Suppressor macrophage (primary cell): ENCODE results near the gene COA5.
"Not testable (repeated sequence)": the region's sequence is repeated elsewhere in the genome, so short reads cannot be mapped to it uniquely, and the experiment has no call there.

Experiments used
- DNase-seq, 4 experiments: peaks; one replicate each; pipeline ENCODE4 v3.0.0-alpha.2; 2020 to 2022

Gene COA5

DNA sequence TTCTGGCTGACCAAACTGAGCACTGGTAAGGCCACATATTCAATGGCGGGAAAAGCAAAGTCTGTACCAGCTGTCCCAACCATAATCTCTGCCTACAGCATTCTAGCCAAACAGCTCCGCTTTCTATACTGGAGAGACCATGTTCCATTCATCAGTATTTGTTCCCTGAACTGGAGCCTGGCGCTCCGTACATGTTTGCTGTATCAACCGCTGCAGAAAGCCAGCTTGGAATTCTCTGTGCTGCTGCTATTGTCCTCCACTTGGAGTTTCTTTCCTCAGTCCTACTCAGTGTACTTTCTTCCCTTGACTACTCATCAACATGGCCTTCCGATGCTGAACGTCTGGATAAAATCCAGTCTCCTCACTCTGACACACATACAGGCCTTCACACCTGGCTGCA is 1.9 kb downstream of the COA5 start:
- no peak for DNase-seq

DNA sequence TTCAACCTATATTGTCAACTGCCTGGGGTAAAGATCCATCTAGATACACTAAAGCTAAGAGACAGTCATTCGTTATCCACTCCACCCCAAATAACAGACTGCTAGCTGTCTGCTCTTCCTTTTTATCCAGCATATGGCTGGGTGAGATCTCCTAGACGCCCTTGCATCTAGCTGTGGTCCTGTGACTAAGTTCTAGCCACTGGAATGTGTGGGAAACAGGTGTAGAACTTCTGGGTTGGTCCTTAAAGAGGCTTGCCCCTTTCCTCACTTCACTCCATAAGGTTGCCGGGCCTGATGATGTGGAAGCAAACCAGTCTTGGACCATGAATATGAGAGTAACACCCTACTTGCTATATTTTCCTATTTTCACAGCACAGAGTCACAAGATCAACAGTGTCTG is 3.2 kb downstream of the COA5 start:
- no peak for DNase-seq

DNA sequence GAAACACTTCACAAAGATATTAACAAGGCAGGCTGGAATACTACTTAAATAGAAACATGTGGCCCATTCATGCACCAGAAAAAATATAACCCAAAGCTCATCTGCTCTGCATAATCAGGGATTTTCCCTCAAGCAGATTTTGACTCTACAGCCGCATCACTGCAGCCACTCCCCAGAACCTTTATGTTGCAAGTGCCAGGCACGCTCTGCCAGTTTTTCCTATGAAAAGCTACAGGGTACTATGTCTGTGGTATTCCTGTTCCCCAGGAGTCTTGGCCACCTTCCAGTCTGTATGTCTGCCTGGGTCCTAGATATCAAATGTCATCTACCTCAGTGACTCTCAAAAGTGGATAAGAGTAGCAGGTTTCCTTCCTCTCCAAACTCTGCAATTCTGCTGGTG is 3.8 kb downstream of the COA5 start:
- no peak for DNase-seq

DNA sequence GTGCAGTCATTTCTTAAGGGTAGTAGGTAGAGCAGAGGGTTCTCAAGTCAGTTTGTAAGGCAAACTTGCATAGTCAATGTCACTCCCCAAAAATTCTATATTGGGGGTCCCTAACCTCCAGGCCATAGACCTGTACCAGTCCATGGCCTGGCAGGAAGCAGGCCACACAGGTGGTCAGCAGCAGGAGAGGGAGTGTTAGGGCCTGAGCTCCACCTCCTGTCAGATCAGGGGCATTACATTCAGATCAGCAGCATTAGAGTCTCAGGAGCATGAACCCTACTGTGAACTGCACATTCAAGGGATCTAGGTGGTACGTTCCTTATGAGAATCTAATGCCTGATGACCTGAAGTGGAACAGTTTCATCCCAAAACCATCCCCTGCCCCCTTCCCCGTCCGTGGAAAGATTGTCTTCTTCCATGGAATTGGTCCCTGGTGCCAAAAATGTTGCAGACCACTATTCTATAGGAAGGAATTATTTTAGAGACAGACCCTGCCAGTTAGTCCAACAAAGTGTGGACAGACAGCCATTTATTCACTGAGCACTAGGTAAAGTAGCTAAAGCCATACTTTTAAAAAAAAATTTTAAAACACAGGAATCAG is 6.7 kb downstream of the COA5 start:
- DNase-seq: peak; percentile 6 to 34 (median 31)

GRCh38 chr2:98598781-98599428 is 9.4 kb downstream of the COA5 start:
- DNase-seq: no peak

DNA sequence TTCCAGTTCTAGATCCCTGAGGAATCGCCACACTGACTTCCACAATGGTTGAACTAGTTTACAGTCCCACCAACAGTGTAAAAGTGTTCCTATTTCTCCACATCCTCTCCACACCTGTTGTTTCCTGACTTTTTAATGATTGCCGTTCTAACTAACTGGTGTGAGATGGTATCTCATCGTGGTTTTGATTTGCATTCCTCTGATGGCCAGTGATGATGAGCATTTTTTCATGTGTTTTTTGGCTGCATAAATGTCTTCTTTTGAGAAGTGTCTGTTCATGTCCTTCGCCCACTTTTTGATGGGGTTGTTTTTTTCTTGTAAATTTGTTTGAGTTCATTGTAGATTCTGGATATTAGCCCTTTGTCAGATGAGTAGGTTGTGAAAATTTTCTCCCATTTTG is 13.6 kb downstream of the COA5 start:
- not testable (repeated sequence) for DNase-seq

DNA sequence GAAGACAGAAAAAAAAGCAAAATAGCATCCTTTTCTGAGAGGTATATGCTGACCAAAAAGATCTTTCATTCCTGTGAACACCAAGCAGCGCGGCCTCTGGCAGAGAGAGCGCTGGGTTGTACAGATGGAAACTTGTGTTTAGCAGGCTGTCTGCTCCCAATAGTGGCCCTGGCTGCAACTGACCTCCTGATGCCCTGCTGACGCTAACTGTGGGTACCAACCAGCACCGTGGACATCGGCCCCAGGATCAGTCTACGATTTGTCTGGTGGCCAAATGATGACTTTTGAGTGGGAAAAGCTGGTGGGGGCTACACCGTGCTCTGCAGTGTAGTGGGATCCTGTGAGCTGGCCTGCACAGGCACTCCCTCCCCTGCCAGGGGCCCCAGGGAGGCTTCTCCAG is 15.7 kb downstream of the COA5 start:
- no peak for DNase-seq

DNA sequence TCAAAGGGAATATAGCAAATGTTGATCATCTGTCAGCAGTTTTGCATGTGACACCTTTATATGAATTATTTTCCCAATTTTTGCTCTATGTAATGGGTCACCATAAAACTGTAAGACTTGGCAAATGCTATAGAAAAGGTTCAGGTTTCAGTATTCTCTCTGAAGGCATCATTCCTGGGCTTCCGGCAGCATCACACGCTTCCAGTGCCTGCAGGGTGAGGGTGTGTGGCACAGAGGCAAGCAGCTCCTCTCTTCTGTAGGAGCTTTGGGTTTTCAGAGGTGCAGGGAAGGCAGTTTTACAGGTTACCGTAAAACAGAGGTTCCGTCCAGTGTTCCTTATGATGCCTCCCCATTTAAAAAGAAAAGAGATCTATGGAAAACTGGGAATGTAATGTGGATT is 18.8 kb downstream of the COA5 start:
- DNase-seq: no peak

GRCh38 chr2:98588880-98589431 is 19.4 kb downstream of the COA5 start:
- DNase-seq: no peak

DNA sequence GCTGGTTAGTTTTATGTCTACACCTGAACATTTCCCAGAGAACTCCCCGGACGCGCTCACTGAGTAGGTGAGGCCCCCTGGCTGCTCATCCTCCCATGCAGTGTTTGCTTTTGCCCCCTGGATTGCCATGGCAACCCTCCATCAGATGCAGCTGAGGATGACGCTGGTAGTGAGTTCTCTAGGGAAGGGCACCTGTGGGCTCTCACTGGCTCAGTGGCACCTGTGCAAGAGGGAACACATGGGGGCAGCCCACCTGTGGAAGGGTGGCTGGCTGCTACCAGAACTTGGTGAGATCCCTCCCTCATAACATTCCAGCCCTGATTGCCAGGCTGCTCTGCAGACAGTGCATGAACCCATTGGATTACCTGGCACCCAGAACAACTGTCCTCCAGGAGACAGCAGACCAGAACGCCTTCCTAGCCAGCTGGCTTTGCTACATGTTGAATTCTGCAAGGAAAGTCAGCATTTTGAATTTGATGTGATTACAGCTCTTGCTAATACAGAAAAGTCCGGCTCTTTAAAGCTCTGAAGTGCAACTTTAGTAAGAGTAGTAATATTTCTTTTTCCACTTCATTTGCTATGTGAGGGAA is 21.7 kb downstream of the COA5 start:
- no peak for DNase-seq

- DNase-seq: no peak
These were observed 22.9 kb downstream of the COA5 start for GRCh38 chr2:98585386-98585785.

GRCh38 chr2:98583816-98584618 is 24.3 kb downstream of the COA5 start:
- no peak for DNase-seq

DNA sequence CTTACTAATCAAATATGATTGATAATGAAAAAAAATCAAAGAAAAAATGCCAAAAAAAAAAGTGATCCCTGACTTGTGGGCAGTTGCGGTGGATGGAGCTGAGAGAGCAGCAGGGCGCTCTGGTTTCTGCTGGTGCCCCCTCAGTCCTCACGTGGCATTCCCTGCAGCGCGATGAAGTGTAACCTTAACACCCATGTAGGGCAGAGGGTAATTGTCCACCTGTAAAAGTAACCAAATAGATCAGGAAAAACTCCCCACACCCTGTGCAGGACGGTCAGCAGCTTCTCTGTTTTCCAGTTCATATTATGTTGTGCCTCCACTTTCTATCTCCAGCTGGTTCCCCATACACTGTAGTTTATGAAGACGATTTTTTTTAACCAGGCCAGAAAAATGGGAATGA is 25.0 kb downstream of the COA5 start:
- DNase-seq: no peak

GRCh38 chr2:98582523-98582922 is 25.8 kb downstream of the COA5 start:
- DNase-seq: no peak

DNA sequence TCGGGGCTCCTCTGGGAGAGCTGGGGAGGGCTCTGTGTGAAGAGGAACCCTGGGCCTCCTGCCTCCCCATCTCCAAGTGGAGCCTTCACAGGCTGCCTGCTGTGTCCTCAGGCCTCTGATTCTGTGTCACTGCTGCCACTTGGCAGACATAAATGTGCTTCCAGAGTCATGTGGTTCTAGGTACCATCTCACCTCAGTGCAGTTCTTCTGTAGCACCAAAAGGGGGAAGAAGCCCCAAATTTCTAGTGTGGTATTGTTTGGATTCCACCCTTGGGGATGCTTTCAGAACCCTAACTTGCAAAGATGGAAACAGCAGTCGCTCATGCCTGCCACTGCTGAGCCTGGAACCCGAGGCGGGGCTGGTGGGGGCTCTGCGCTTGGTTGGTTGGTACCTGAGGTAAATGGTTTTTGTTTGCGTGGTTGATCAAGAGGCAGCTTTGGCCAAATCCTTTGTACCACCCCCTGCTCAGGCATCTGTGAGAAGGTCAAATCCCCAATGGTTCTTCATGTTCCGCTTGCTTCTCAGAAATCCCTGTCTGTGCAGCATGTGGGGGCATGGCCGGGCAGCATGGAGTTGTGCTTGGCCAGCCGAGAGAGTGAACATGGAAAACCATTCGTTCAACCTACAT is 27.5 kb downstream of the COA5 start:
- no peak for DNase-seq

DNA sequence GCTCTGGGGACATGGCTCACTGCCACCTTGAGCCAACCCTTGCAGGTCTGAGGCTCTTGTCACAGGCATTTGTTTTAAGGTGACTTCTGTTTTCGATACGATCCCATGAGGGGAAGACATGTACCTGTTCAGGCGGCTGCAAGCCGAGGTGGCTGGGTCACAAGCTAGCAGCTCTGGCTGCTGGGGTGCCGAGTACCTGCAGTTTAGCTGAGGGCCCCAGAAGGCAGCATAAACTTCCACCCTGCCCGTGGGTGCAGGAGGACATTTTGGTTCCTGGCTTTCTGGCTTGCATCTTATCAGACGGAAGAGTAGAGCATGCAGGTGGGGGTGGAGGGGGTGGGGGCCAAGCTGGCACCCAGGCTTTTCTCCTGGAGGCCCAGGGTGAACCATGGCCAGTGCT is 28.4 kb downstream of the COA5 start:
- no peak for DNase-seq

GRCh38 chr2:98578231-98578630 is 30.1 kb downstream of the COA5 start:
- DNase-seq: no peak

- peak in 2 of 4 experiments; percentile 6 to 19 for DNase-seq
These were observed 31.0 kb downstream of the COA5 start for GRCh38 chr2:98577313-98577712.

DNA sequence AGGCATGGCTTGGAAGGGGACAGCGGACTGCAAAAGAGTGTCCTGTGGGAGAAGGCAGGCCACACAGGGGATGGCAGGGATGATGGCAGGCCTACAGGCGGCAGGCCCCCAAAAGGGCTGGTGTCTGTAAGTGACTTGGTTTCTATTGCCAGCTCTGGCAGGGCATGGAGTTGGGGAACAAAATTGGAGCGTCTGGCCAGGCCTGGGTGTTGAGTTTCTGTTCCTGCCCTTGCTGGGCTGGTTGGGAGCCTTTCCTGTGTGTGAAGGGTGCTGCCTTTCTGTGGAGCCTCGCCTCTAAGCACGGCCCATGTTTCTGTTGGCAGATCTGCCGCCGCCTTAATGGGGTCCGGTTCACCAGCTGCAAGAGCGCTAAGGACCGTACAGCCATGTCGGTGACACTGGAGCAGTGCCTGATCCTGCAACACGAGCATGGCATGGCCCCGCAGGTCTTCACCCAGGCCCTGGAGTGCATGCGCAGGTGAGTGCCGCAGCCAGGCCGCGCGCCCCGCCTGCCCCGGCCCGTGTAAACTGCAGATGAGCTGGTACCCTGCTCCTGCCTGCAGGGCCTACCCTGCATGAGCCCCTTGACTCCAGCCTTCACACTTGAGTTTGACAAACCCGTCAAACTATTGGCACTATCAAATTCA is 31.5 kb downstream of the COA5 start:
- no peak for DNase-seq

GRCh38 chr2:98573426-98573825 is 34.9 kb downstream of the COA5 start:
- no peak for DNase-seq

DNA sequence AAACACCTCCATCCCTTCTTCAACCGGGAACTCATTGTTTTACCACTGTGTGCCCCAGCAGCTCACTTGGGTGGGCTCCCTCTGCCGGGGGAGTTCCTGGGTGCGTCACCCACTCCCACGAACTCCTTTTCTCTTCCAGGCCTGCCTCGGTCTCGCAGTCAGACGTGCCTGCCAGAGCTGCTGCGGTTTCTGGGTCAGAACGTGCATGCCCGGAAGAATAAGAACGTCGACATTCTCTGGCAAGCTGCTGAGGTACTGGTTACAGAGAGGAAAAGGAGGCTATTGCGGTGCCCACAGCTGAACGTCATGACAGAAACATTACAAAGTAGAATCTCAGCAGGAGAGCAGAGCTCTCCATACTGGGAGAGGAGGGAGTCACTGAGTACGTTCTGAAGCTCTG is 35.6 kb downstream of the COA5 start:
- DNase-seq: no peak

DNA sequence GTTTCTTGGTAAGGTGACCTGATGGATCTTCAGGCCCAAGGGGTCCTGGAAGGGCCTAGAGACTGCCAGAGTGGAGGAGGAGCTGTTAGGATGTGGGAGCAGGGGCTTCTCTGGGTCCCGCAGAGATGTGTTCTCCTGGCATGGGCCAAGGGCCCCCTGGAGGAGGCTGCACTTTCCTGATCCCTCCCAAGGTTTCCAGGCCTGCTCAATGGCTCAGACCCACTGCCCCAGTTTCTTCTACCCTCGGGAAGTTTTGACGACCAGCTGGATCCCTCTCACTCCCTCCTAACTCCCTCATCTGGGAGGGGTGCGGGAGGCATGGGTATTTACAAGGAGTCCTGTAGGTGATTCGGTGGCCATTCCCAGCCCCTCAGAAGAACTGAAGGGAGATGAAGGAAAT is 36.1 kb downstream of the COA5 start:
- DNase-seq: no peak
